ENCODE measurements around the gene APOBEC3G. TPM values are rescaled to one million over a fixed set of nuclear protein-coding genes. Genes with fewer than 3 reads are reported as not detected.

APOBEC3G gene
- total RNA-seq, 1 donor from 2014 or later, result 4.8 TPM

DNA sequence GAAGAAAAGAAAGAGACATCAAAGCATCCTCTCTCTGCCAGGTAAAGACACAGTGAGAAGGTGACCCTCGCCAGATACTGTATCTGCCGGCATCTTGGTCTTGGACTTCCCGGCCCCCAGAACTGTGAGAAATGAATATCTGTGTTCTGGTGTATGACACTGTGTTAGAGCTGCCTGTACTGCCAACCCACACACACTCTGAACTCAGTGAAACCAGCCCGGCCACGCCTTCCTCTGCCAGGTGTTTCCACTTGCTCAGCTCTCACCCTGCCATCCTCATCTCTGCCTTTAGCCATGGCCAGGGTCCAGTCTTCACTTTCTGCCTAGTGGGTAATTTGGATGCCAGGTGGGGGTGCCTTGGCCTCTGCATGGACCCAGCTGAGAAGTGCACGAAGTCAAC lies 51.4 kb downstream of the APOBEC3G start:
- TF ChIP-seq, protein P1, sequence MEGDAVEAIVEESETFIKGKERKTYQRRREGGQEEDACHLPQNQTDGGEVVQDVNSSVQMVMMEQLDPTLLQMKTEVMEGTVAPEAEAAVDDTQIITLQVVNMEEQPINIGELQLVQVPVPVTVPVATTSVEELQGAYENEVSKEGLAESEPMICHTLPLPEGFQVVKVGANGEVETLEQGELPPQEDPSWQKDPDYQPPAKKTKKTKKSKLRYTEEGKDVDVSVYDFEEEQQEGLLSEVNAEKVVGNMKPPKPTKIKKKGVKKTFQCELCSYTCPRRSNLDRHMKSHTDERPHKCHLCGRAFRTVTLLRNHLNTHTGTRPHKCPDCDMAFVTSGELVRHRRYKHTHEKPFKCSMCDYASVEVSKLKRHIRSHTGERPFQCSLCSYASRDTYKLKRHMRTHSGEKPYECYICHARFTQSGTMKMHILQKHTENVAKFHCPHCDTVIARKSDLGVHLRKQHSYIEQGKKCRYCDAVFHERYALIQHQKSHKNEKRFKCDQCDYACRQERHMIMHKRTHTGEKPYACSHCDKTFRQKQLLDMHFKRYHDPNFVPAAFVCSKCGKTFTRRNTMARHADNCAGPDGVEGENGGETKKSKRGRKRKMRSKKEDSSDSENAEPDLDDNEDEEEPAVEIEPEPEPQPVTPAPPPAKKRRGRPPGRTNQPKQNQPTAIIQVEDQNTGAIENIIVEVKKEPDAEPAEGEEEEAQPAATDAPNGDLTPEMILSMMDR (IDR thresholded peaks at IDR 0.05; ENCODE audit: unreplicated experiment), result no peak
- H3K9me3 Mint-ChIP-seq (ENCODE audit: low read depth), result no peaks in the 10 kb centered on the region
- H3K4me3 Mint-ChIP-seq (ENCODE audit: low read depth), result no peak overlapping the region
- no peak for DNase-seq (ENCODE audit: low spot score, unreplicated experiment)
- peaks cover 8% of the 10 kb centered on the region for H3K4me1 Mint-ChIP-seq (ENCODE audit: low read depth)
- H3K36me3 Mint-ChIP-seq (ENCODE audit: insufficient read depth), result no peaks in the 10 kb centered on the region
- H3K27ac Mint-ChIP-seq, result no peak overlapping the region
- H3K27me3 Mint-ChIP-seq, result peaks cover 3% of the 10 kb centered on the region

DNA sequence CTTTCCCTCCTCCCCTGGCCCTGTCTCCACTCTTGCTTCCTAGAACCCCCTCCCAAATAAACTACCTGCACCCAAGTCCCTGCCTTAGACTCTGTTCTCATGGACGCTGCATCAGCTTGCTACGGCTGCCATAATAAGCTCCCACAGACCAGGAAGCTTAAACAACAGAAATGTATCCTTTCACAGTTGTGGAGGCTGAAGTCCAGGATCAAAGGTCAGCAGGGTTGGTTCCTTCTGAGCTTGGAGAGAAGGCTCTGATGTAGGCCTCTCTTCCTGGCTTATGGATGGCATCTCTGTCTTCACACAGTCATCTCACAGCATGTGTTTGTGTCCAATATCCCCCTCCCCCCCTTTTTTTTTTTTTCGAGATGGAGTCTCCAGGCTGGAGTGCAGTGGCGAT lies 52.0 kb downstream of the APOBEC3G start:
- DNase-seq (ENCODE audit: low spot score, unreplicated experiment), result no peak
- Mint-ChIP-seq H3K27me3 (peaks cover 3% of the 10 kb centered on the region), H3K36me3 (ENCODE audit: insufficient read depth) (no peaks in the 10 kb centered on the region), H3K9me3 (ENCODE audit: low read depth) (no peaks in the 10 kb centered on the region), H3K4me3 (ENCODE audit: low read depth) (no peak overlapping the region), H3K4me1 (ENCODE audit: low read depth) (peaks cover 6% of the 10 kb centered on the region), H3K27ac (no peak overlapping the region)
- TF ChIP-seq, protein P1 (IDR thresholded peaks at IDR 0.05; ENCODE audit: unreplicated experiment), result no peak

DNA sequence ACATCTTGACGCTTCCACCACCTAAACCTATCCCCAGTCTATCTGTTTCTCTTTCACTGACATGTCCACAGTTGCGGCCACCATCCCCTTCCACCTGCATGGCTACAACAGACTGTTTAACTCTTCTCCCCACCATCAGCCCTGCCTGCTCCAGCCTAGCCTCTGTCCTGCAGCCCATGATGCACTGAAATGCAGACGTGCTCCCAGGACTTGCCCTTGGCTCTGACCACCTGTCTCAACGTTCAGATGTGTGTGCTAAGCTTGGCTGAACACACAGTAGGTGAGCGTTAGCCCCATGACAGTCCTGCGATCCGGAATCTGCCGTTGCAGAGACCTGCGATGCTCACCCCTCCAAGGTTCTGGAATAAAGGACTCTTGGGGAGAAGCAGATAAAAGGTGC lies 52.7 kb downstream of the APOBEC3G start:
- Mint-ChIP-seq H3K9me3 (ENCODE audit: low read depth) (no peaks in the 10 kb centered on the region), H3K4me3 (ENCODE audit: low read depth) (no peak overlapping the region), H3K36me3 (ENCODE audit: insufficient read depth) (no peaks in the 10 kb centered on the region), H3K27me3 (peaks cover 3% of the 10 kb centered on the region), H3K4me1 (ENCODE audit: low read depth) (peaks cover 6% of the 10 kb centered on the region), H3K27ac (no peak overlapping the region)
- DNase-seq (ENCODE audit: low spot score, unreplicated experiment), result no peak
- TF ChIP-seq, protein P1 (IDR thresholded peaks at IDR 0.05; ENCODE audit: unreplicated experiment), result no peak

DNA sequence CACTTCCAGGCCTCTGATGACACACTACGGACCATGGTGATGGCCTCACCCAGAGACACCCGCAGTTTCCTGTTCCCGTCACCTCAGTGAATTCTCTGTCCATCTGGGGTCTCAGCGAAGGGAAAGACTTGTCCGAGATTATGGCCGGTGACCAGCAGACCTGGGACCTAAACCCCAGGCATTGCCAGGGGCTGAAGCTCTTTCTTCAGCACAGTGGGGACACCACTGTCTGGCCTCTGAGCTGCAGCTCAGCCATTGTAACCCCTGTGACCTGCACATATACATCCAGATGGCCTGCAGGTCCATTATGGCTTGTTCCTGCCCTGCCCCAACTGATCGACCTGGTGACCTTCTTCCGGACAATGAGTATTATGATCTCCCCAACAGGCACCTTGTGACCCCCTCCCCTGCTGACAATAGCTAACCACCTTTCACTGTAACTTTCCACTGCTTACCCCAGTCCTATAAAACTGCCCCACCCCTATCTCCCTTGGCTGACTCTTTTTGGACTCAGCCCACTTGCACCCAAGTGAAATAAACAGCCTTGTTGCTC lies 53.2 kb downstream of the APOBEC3G start:
- peaks cover 6% of the 10 kb centered on the region for H3K27me3 Mint-ChIP-seq
- no peaks in the 10 kb centered on the region for H3K36me3 Mint-ChIP-seq (ENCODE audit: insufficient read depth)
- no peak overlapping the region for H3K4me3 Mint-ChIP-seq (ENCODE audit: low read depth)
- peaks cover 8% of the 10 kb centered on the region for H3K4me1 Mint-ChIP-seq (ENCODE audit: low read depth)
- no peak for DNase-seq (ENCODE audit: low spot score, unreplicated experiment)
- no peaks in the 10 kb centered on the region for H3K9me3 Mint-ChIP-seq (ENCODE audit: low read depth)
- H3K27ac Mint-ChIP-seq, result no peak overlapping the region
- TF ChIP-seq, protein P1 (IDR thresholded peaks at IDR 0.05; ENCODE audit: unreplicated experiment), result no peak

DNA sequence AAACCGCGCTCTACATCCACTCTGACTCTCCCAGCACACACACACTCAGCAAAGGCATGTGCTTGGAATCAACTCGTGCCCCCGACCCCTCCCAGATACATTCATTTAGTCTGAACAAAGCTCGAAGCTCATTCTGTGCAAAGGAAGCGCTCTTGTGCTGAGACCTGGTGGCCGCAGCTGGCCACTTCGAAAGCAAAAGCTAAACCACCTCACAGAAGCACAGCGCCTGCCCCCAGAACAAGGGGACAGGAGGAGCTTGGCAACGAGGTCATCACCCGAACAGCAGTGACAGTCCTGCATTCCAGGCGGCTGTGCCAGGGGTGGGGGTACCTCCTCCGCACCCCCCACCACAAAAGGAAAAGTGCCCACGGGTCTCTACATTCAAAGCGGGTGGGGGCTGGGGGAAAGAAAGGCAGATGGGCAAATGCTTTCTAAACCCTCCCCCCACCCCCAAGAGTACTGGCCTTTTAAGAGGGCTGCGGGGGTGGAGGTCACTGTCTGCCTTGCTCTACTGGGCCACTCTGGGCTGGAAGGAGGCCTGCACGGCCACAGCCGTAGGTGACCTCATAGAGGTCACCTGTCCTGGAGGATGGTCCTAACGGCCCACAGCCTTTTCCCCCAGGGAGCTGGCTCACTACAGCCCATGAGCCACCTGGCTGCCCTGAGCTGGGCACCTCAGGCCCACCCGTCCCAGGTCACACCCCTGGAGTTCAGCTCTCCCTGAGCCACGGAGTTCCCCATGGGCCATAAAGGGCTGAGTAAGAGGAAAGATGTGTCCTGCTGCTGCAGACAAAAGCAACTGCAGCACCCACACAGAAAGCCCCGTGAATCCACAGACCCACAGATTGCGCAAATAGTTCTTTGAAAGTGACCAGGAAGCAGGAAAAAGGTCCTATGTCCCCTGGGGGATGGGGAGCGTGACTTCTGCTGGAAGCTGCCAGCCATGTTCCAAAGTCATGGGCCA lies 54.1 kb downstream of the APOBEC3G start:
- TF ChIP-seq, protein P1 (IDR thresholded peaks at IDR 0.05; ENCODE audit: unreplicated experiment), result no peak
- no peak for DNase-seq (ENCODE audit: low spot score, unreplicated experiment)
- H3K27me3 Mint-ChIP-seq, result peaks cover 7% of the 10 kb centered on the region
- H3K36me3 Mint-ChIP-seq (ENCODE audit: insufficient read depth), result no peaks in the 10 kb centered on the region
- no peak overlapping the region for H3K27ac Mint-ChIP-seq
- H3K4me3 Mint-ChIP-seq (ENCODE audit: low read depth), result no peak overlapping the region
- peaks cover 9% of the 10 kb centered on the region for H3K4me1 Mint-ChIP-seq (ENCODE audit: low read depth)
- no peaks in the 10 kb centered on the region for H3K9me3 Mint-ChIP-seq (ENCODE audit: low read depth)

Measured in progenitor cell of endocrine pancreas (in vitro differentiated cells).